ENCODE results near the gene C17orf78.
A peak's percentile ranks its signal among the peaks of the same experiment; 100 is the strongest.
"Not testable (repeated sequence)": the region's sequence is repeated elsewhere in the genome, so short reads cannot be mapped to it uniquely, and the experiment has no call there.

Gene C17orf78

GRCh38 chr17:37375706-37376105 is at the start of gene C17orf78:
TSS of gene C17orf78 (plus strand) at chr17:37375985. CDS start at chr17:37376093, 108 bp downstream.
- no peak within 1 kb of the TSS for H3K4me2 ChIP-seq

GRCh38 chr17:37327341-37328090 is 48.3 kb upstream of the C17orf78 start:
- H3K27ac ChIP-seq, result no peak overlapping the region
- H3K9ac ChIP-seq, result no peak overlapping the region
- no peaks in the 10 kb centered on the region for H3K27me3 ChIP-seq
- peaks cover 60 to 99% (median 90%) of the 10 kb centered on the region in 11 experiments for H3K36me3 ChIP-seq
- no peaks in the 10 kb centered on the region for H3K9me3 ChIP-seq (replicated peaks in 1 of 11)
- H3K4me1 ChIP-seq, result no peaks in the 10 kb centered on the region
- H3K4me2 ChIP-seq, result no peak overlapping the region
- H3K4me3 ChIP-seq, result no peak overlapping the region
- H4K20me1 ChIP-seq, result peaks cover 0 to 83% (median 44%) of the 10 kb centered on the region in 11 experiments; a peak in 17 of 22 replicates
- TF ChIP-seq Cebpa-rat (IDR thresholded peaks at IDR 0.05), result no peak

More at GRCh38 chr17:37375706-37376105, at the start of gene C17orf78:
- no peak within 1 kb of the TSS for H3K4me3 ChIP-seq
- no peak within 1 kb of the TSS for H3K9ac ChIP-seq
- no peaks in the 10 kb centered on the region for H3K9me3 ChIP-seq (replicated peaks in 1 of 11)
- H3K27me3 ChIP-seq, result no peaks in the 10 kb centered on the region
- H3K4me1 ChIP-seq, result no peaks in the 10 kb centered on the region; a peak in 1 of 20 replicates
- H4K20me1 ChIP-seq, result no peaks in the 10 kb centered on the region
- no peak within 1 kb of the TSS for H3K27ac ChIP-seq
- no peak for TF ChIP-seq Cebpa-rat (IDR thresholded peaks at IDR 0.05)
- H3K36me3 ChIP-seq, result no peaks in the 10 kb centered on the region

GRCh38 chr17:37338847-37339246 is 36.9 kb upstream of the C17orf78 start:
- Histone ChIP-seq H3K9me3 (replicated peaks in 1 of 11) (peaks cover 0 to 7% (median 0%) of the 10 kb centered on the region in 11 experiments; a peak in 2 of 22 replicates), H3K4me2 (no peak overlapping the region), H3K4me3 (no peak overlapping the region), H3K4me1 (peaks cover 0 to 14% (median 7%) of the 10 kb centered on the region in 10 experiments; a peak in 9 of 20 replicates), H3K9ac (no peak overlapping the region), H3K27ac (no peak overlapping the region), H4K20me1 (peaks cover 0 to 100% (median 86%) of the 10 kb centered on the region in 11 experiments; a peak in 18 of 22 replicates), H3K27me3 (no peaks in the 10 kb centered on the region), H3K36me3 (peaks cover 10 to 95% (median 78%) of the 10 kb centered on the region in 11 experiments)
- TF ChIP-seq Cebpa-rat (IDR thresholded peaks at IDR 0.05), result no peak

- H3K4me1 ChIP-seq, result peaks cover 0 to 10% (median 3%) of the 10 kb centered on the region in 10 experiments; a peak in 6 of 20 replicates
- no peaks in the 10 kb centered on the region for H3K27me3 ChIP-seq
- no peak overlapping the region for H3K9ac ChIP-seq
- peaks cover 10 to 95% (median 78%) of the 10 kb centered on the region in 11 experiments for H3K36me3 ChIP-seq
- peaks cover 0 to 100% (median 86%) of the 10 kb centered on the region in 11 experiments; a peak in 18 of 22 replicates for H4K20me1 ChIP-seq
- H3K4me2 ChIP-seq, result no peak overlapping the region
- no peak overlapping the region for H3K27ac ChIP-seq
- H3K4me3 ChIP-seq, result no peak overlapping the region
- no peak for TF ChIP-seq Cebpa-rat (IDR thresholded peaks at IDR 0.05)
- peaks cover 0 to 7% (median 0%) of the 10 kb centered on the region in 11 experiments; a peak in 2 of 22 replicates for H3K9me3 ChIP-seq (replicated peaks in 1 of 11)
These were observed 36.5 kb upstream of the C17orf78 start for GRCh38 chr17:37339321-37339720.

- Histone ChIP-seq H3K27me3 (no peaks in the 10 kb centered on the region), H3K4me2 (no peak overlapping the region), H4K20me1 (peaks cover 0 to 100% (median 89%) of the 10 kb centered on the region in 11 experiments; a peak in 18 of 22 replicates), H3K9me3 (replicated peaks in 1 of 11) (peaks cover 0 to 7% (median 0%) of the 10 kb centered on the region in 11 experiments; a peak in 2 of 22 replicates), H3K27ac (no peak overlapping the region), H3K9ac (no peak overlapping the region), H3K4me1 (peaks cover 0 to 10% (median 3%) of the 10 kb centered on the region in 10 experiments; a peak in 6 of 20 replicates), H3K36me3 (peaks cover 10 to 95% (median 78%) of the 10 kb centered on the region in 11 experiments), H3K4me3 (no peak overlapping the region)
- TF ChIP-seq Cebpa-rat (IDR thresholded peaks at IDR 0.05), result no peak
These were observed 35.0 kb upstream of the C17orf78 start for GRCh38 chr17:37340804-37341203.

GRCh38 chr17:37342589-37342988 is 33.2 kb upstream of the C17orf78 start:
- Histone ChIP-seq H3K4me2 (no peak overlapping the region), H3K9ac (no peak overlapping the region), H3K4me3 (no peak overlapping the region), H3K4me1 (peaks cover 0 to 10% (median 3%) of the 10 kb centered on the region in 10 experiments; a peak in 6 of 20 replicates), H3K27me3 (no peaks in the 10 kb centered on the region), H3K36me3 (peaks cover under 1 to 94% (median 72%) of the 10 kb centered on the region in 11 experiments; a peak in 21 of 22 replicates), H3K27ac (no peak overlapping the region), H3K9me3 (replicated peaks in 1 of 11) (peaks cover 0 to 9% (median 8%) of the 10 kb centered on the region in 11 experiments; a peak in 18 of 22 replicates), H4K20me1 (peaks cover 0 to 100% (median 90%) of the 10 kb centered on the region in 11 experiments; a peak in 18 of 22 replicates)
- TF ChIP-seq Cebpa-rat (IDR thresholded peaks at IDR 0.05), result no peak

- H3K4me3 ChIP-seq, result no peak overlapping the region
- H3K9me3 ChIP-seq (replicated peaks in 1 of 11), result peaks cover 0 to 14% (median 11%) of the 10 kb centered on the region in 11 experiments; a peak in 18 of 22 replicates
- no peak for TF ChIP-seq Cebpa-rat (IDR thresholded peaks at IDR 0.05)
- H3K36me3 ChIP-seq, result peaks cover 0 to 85% (median 60%) of the 10 kb centered on the region in 11 experiments; a peak in 20 of 22 replicates
- H3K27me3 ChIP-seq, result no peaks in the 10 kb centered on the region
- no peaks in the 10 kb centered on the region for H3K4me1 ChIP-seq
- no peak overlapping the region for H3K9ac ChIP-seq
- H3K4me2 ChIP-seq, result no peak overlapping the region
- H4K20me1 ChIP-seq, result peaks cover 0 to 100% (median 90%) of the 10 kb centered on the region in 11 experiments; a peak in 18 of 22 replicates
- no peak overlapping the region for H3K27ac ChIP-seq
These were observed 31.3 kb upstream of the C17orf78 start for GRCh38 chr17:37344519-37344918.

GRCh38 chr17:37346863-37347402 is 28.9 kb upstream of the C17orf78 start:
- not testable (repeated sequence) for H3K4me3 ChIP-seq
- Histone ChIP-seq H3K36me3 (peaks cover 0 to 85% (median 68%) of the 10 kb centered on the region in 11 experiments; a peak in 20 of 22 replicates), H4K20me1 (peaks cover 0 to 100% (median 92%) of the 10 kb centered on the region in 11 experiments; a peak in 18 of 22 replicates)

GRCh38 chr17:37356796-37357569 is 18.8 kb upstream of the C17orf78 start:
- Histone ChIP-seq H4K20me1 (peaks cover 0 to 66% (median 58%) of the 10 kb centered on the region in 11 experiments; a peak in 18 of 22 replicates), H3K4me3 (peak overlapping the region; percentile 82 to 100 (median 93); a peak in 17 of 20 replicates), H3K36me3 (peaks cover 0 to 53% (median 39%) of the 10 kb centered on the region in 11 experiments; a peak in 20 of 22 replicates), H3K9ac (peak overlapping the region; percentile 87 to 99 (median 94); a peak in 19 of 22 replicates), H3K4me1 (peaks cover 23 to 44% (median 35%) of the 10 kb centered on the region in 10 experiments), H3K4me2 (peak overlapping the region; percentile 82 to 97 (median 92)), H3K27ac (0 out of 22 replicates have a peak overlapping the region, but pooled peaks of 1 of the 11 experiments have one; percentile 91)
- H3K9me3 ChIP-seq (replicated peaks in 1 of 11); H3K27me3 ChIP-seq: not testable (repeated sequence)

More at GRCh38 chr17:37346863-37347402, 28.9 kb upstream of the C17orf78 start:
- H3K9me3 ChIP-seq (replicated peaks in 1 of 11), result peaks cover 0 to 14% (median 11%) of the 10 kb centered on the region in 11 experiments; a peak in 18 of 22 replicates
- H3K9ac ChIP-seq, H3K27me3 ChIP-seq, H3K27ac ChIP-seq, H3K4me1 ChIP-seq, H3K4me2 ChIP-seq: not testable (repeated sequence)

Data from BLaER1 treated with 17β-estradiol and CSF1 and Interleukin-3, amounts not matched to agents 10 nM and 100 nM (cell line).